Spleen (tissue), 11 donors: ENCODE measurements around the gene TTC38. TPM values are rescaled to one million over a fixed set of nuclear protein-coding genes. Genes with fewer than 3 reads are reported as not detected.

Experiments used
- DNase-seq: peaks from one replicate; pipeline ENCODE4 v3.0.0-alpha.2; 2020
- H3K27ac ChIP-seq, 8 donors: fragments of 200-600 bp; sonication (generic) in 7 of 8; 1 replicate in 4 of 8; 2 replicates in 4 of 8; pipeline versions ENCODE4 v1.5.0 to v1.8.0; 2016 to 2021; ENCODE audit warnings: inconsistent platforms in 4 of 8, mild to moderate bottlenecking in 4 of 8, moderate library complexity in 1 of 8
- H3K27me3 ChIP-seq, 7 donors: fragments of 200-600 bp; sonication (generic) in 6 of 7; replicated peaks in 1 of 7; 1 replicate in 4 of 7; 2 replicates in 3 of 7; pipeline versions ENCODE4 v1.5.0 to v1.8.0; 2016 to 2021; ENCODE audit warnings: inconsistent platforms in 3 of 7, mild to moderate bottlenecking in 1 of 7
- H3K36me3 ChIP-seq, 6 donors: fragments of 200-600 bp; sonication (generic) in 5 of 6; 1 replicate in 4 of 6; 2 replicates in 2 of 6; pipeline versions ENCODE4 v1.5.0 to v1.8.0; 2016 to 2021; ENCODE audit warnings: inconsistent platforms in 2 of 6
- H3K4me1 ChIP-seq, 6 donors: fragments of 200-600 bp; sonication (generic) in 5 of 6; 1 replicate in 3 of 6; 2 replicates in 3 of 6; pipeline versions ENCODE4 v1.5.0 to v1.8.0; 2016 to 2021; ENCODE audit warnings: inconsistent platforms in 3 of 6
- H3K4me3 ChIP-seq, 8 donors: fragments of 200-600 bp; sonication (generic) in 7 of 8; 1 replicate in 4 of 8; 2 replicates in 4 of 8; pipeline versions ENCODE4 v1.5.0 to v1.8.0; 2016 to 2021; ENCODE audit warnings: inconsistent platforms in 4 of 8, mild to moderate bottlenecking in 4 of 8, moderate library complexity in 2 of 8
- H3K9me3 ChIP-seq, 8 donors: fragments of 200-600 bp; sonication (generic) in 7 of 8; 1 replicate in 4 of 8; 2 replicates in 4 of 8; pipeline versions ENCODE4 v1.5.0 to v1.8.0; 2016 to 2021; ENCODE audit warnings: inconsistent platforms in 4 of 8
- CTCF ChIP-seq, 11 experiments: fragments of 200-600 bp in 7 of 11; fragments of 450-650 bp in 4 of 11; sonication (generic) in 4 of 11; IDR thresholded peaks in 8 of 11; conservative IDR thresholded peaks in 3 of 11; 1 replicate in 7 of 11; 2 replicates in 4 of 11; pipeline versions ENCODE4 v1.4.0 to v1.8.0; 2016 to 2021; ENCODE audit warnings: antibody characterized with exemption in 11 of 11, inconsistent platforms in 4 of 11, mild to moderate bottlenecking in 1 of 11
- POLR2A ChIP-seq, 3 donors: fragments of 450-650 bp; IDR thresholded peaks; one replicate each; pipeline ENCODE4 v1.5.1; 2017; ENCODE audit warnings: antibody characterized with exemption in 3 of 3, mild to moderate bottlenecking in 1 of 3
- POLR2AphosphoS5 ChIP-seq, 3 donors: sonication (generic); formaldehyde crosslinking; IDR thresholded peaks; one replicate each; pipeline ENCODE4 v1.5.1; 2017; ENCODE audit warnings: antibody characterized with exemption in 3 of 3
- WGBS, 5 donors: extraction: QIAGEN DNeasy Blood & Tissue Kit in 3 of 5; methylation state at CpG; one replicate each; pipeline versions ENCODE4 v1.1.5 to v1.1.7; 2013 to 2018; 5-methylcytosine and 5-hydroxymethylcytosine counted together
- intact Hi-C: fragments of 100-400 bp; cut with DNase I; formaldehyde crosslinking; loops from one replicate; pipeline ENCODE4 v1.15.0; 2023; ENCODE audit warnings: low total_unique reads
- polyA plus RNA-seq, 3 donors: library from polyadenylated mRNA; stranded (reverse); fragments of 200-250 nt; gene quantifications; one replicate each; pipeline ENCODE4 v1.2.1, GENCODE V29; 2013
- total RNA-seq, 7 donors: library from RNA; depleted of rRNA in 3 of 7; stranded (reverse); fragments of >200 nt in 3 of 7; fragmentation: NEBNext Ultra II Directional in 4 of 7; extraction: Animal tissue kit (Norgen Biotek cat#: 25700) in 4 of 7; gene quantifications; one replicate each; pipeline versions ENCODE4 v1.1.0 to v1.2.1, GENCODE V29; 2016 to 2021
- donor health status: healthy with polysubstance abuse.
- donor health status: DM: no; HTN: no; CAD: no; lungs with moderate emphysema.
- donor health status: DM: no; HTN: no; CAD: no.
- donor health status: Bipolar disorder and iron deficiency.
- donor health status: healthy.
- donor health status: DM: no; HTN: no; CAD: no.
- donor health status: DM: yes; HTN: yes; CAD: no.

The TTC38 gene
- total and polyA plus RNA-seq, 10 donors = 13.8 to 51.9 (median 33.1) TPM

- H3K4me3 ChIP-seq = no peak overlapping the region
- H3K36me3 ChIP-seq = peaks cover 0 to 35% (median 2%) of the 10 kb centered on the region in 6 donors
- 79 to 90% (median 82%) methylated on average over 13 of the region's 13 CpGs for WGBS, 5 donors
- DNase-seq = no peak
- intact Hi-C loops = loop anchor here (10.0 kb wide), 1 partner anchor 66 kb away; no protein-coding TSS in a partner anchor
- no peaks in the 10 kb centered on the region for H3K9me3 ChIP-seq
- H3K27ac ChIP-seq = no peak overlapping the region
- no peak for TF ChIP-seq CTCF (IDR thresholded peaks at IDR 0.05 in 8 of 11, conservative IDR thresholded peaks at IDR 0.05 in 3 of 11)
- no peak for TF ChIP-seq POLR2A (IDR thresholded peaks at IDR 0.05)
- TF ChIP-seq POLR2AphosphoS5 (IDR thresholded peaks at IDR 0.05) = no peak
- H3K4me1 ChIP-seq = peaks cover 0 to 12% (median 9%) of the 10 kb centered on the region in 6 donors
- H3K27me3 ChIP-seq = no peaks in the 10 kb centered on the region
Observed at GRCh38 chr22:46230262-46230901, 37.4 kb upstream of the TTC38 start.

- peak; percentile 76 for DNase-seq
- intact Hi-C loops = loop anchor here (10.0 kb wide), 1 partner anchor 68 kb away; no protein-coding TSS in a partner anchor
- Histone ChIP-seq H3K36me3 (peaks cover 0 to 57% (median 3%) of the 10 kb centered on the region in 6 donors), H3K27me3 (no peaks in the 10 kb centered on the region), H3K4me1 (peaks cover 0 to 12% (median 9%) of the 10 kb centered on the region in 6 donors), H3K9me3 (no peaks in the 10 kb centered on the region), H3K27ac (peak overlapping the region in 3 of 8 donors; percentile 4 to 40 (median 33)), H3K4me3 (no peak overlapping the region)
- 35 to 48% (median 42%) methylated on average over 9 of the region's 9 CpGs for WGBS, 5 donors
- TF ChIP-seq POLR2AphosphoS5 (IDR thresholded peaks at IDR 0.05) = peak in 2 of 3 donors; percentile 57 to 59
- TF ChIP-seq POLR2A (IDR thresholded peaks at IDR 0.05) = no peak
Observed at GRCh38 chr22:46233231-46233630, 34.6 kb upstream of the TTC38 start.

- no peak overlapping the region for H3K27ac ChIP-seq
- H3K9me3 ChIP-seq = no peaks in the 10 kb centered on the region
- TF ChIP-seq POLR2AphosphoS5 (IDR thresholded peaks at IDR 0.05) (no peak), POLR2A (IDR thresholded peaks at IDR 0.05) (no peak), CTCF (IDR thresholded peaks at IDR 0.05 in 8 of 11, conservative IDR thresholded peaks at IDR 0.05 in 3 of 11) (no peak)
- intact Hi-C loops = loop anchor here (10.0 kb wide), 1 partner anchor 70 kb away; no protein-coding TSS in a partner anchor
- no peak overlapping the region for H3K4me3 ChIP-seq
- H3K27me3 ChIP-seq = no peaks in the 10 kb centered on the region
- H3K36me3 ChIP-seq = peaks cover 0 to 71% (median 3%) of the 10 kb centered on the region in 6 donors
- peaks cover 0 to 23% (median 15%) of the 10 kb centered on the region in 6 donors for H3K4me1 ChIP-seq
- 95 to 98% (median 96%) methylated on average over 12 of the region's 12 CpGs for WGBS, 5 donors
- DNase-seq = no peak
Observed at GRCh38 chr22:46234969-46235368, 32.8 kb upstream of the TTC38 start.

GRCh38 chr22:46237453-46238124 is 30.2 kb upstream of the TTC38 start:
- DNase-seq = no peak
- H3K4me1 ChIP-seq = peaks cover 4 to 49% (median 34%) of the 10 kb centered on the region in 6 donors
- intact Hi-C loops = loop anchor here (10.0 kb wide), 1 partner anchor 73 kb away; no protein-coding TSS in a partner anchor
- no peak overlapping the region for H3K4me3 ChIP-seq
- WGBS, 5 donors = 90 to 98% (median 93%) methylated on average over 12 of the region's 12 CpGs
- no peak overlapping the region for H3K27ac ChIP-seq
- peaks cover 0 to 56% (median 3%) of the 10 kb centered on the region in 6 donors for H3K36me3 ChIP-seq
- no peaks in the 10 kb centered on the region for H3K27me3 ChIP-seq
- no peak for TF ChIP-seq POLR2AphosphoS5 (IDR thresholded peaks at IDR 0.05)
- TF ChIP-seq CTCF (IDR thresholded peaks at IDR 0.05 in 8 of 11, conservative IDR thresholded peaks at IDR 0.05 in 3 of 11) = no peak
- no peak for TF ChIP-seq POLR2A (IDR thresholded peaks at IDR 0.05)
- H3K9me3 ChIP-seq = no peaks in the 10 kb centered on the region
